NB4 (cell line): ENCODE data around the gene RABEP1.
"Not testable (repeated sequence)": the region's sequence is repeated elsewhere in the genome, so short reads cannot be mapped to it uniquely, and the experiment has no call there.

Experiments used
- DNase-seq: peaks from one replicate; pipeline ENCODE4 v3.0.0; 2010; ENCODE audit warnings: low read depth
- H3K4me3 ChIP-seq: one replicate; pipeline ENCODE4 v1.5.1; 2011; ENCODE audit warnings: mild to moderate bottlenecking, low read depth, low read length, moderate library complexity
- CTCF ChIP-seq: IDR thresholded peaks from one replicate; pipeline ENCODE4 v1.5.1; 2012; ENCODE audit warnings: low read depth, low read length
- MAX ChIP-seq: IDR thresholded peaks from 2 replicates; pipeline ENCODE4 v1.6.1; 2011; ENCODE audit warnings: low read depth, low read length
- MYC ChIP-seq: IDR thresholded peaks from 2 replicates; pipeline ENCODE4 v1.6.1; 2011; ENCODE audit warnings: low read depth, low read length
- POLR2A ChIP-seq: IDR thresholded peaks from 2 replicates; pipeline ENCODE4 v1.6.1; 2011; ENCODE audit warnings: mild to moderate bottlenecking; ENCODE audit not compliant: insufficient read length; ENCODE audit errors: extremely low read depth

RABEP1 gene

GRCh38 chr17:5281814-5282641 is at the start of gene RABEP1:
RABEP1 (plus strand) TSS chr17:5282284; CDS start chr17:5282487, 203 bp downstream.
- peak; percentile 89 for DNase-seq
- H3K4me3 ChIP-seq = peak within 1 kb of the TSS; percentile 91

GRCh38 chr17:5233492-5233891 is 48.6 kb upstream of the RABEP1 start:
- H3K4me3 ChIP-seq, DNase-seq: not testable (repeated sequence)

More at GRCh38 chr17:5281814-5282641, at the start of gene RABEP1:
- TF ChIP-seq POLR2A = peak; percentile 70
- no peak for TF ChIP-seq MYC
- peak; percentile 59; the same call in 1 of the 2 replicates for TF ChIP-seq MAX

DNA sequence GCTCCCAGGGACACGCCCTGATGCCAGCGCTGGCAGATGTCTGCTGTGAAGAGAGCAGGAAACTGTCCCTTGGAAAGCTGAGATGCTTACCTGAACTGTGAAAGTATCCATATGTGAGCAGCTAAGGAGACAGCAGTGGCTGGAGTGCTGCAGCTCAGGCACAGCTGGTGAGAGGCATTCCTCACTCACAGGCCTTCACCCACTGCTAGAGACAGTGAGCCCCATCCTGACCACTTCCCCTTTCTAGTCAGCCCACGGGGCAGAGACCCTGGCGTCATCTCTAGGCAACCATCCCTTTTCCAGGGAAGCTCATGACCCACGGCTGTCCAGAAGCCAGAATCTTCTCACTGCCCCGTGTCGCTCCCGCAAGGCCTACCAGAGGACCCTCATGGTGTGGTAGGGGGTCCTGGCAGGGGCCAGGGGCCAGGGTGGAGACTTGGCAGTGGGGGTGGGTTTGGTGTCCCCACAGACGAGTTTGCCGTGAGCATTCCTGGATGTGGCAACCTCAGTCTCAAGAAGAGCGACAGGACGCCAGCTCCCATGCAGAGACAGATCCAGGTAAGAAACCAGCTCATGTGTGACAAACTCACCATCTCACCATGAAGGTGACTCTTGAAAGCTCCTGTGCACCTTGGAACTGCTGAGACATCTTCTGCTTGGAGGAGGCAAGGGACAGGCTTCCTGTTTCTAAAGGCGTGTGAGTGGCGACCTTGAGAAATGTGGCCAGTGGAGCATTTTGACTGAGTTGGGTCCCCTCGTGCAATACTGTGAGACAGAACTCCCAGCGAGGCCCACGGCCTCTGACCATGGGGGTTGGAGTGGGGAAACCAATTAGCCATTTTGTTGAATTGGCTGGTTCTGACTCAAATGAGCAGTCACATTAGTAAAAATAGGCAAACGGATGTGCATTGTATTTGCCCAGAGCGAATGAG is 47.2 kb upstream of the RABEP1 start, which contains the start of gene SCIMP:
Gene SCIMP (minus strand): TSS at position 216 of the 932 bp plus-strand sequence. CDS start 105 bp downstream, at position 111.
- DNase-seq = peak; percentile 77
- no peak within 1 kb of the TSS for H3K4me3 ChIP-seq
- TF ChIP-seq MYC (no peak), CTCF (no peak), MAX (no peak)

DNA sequence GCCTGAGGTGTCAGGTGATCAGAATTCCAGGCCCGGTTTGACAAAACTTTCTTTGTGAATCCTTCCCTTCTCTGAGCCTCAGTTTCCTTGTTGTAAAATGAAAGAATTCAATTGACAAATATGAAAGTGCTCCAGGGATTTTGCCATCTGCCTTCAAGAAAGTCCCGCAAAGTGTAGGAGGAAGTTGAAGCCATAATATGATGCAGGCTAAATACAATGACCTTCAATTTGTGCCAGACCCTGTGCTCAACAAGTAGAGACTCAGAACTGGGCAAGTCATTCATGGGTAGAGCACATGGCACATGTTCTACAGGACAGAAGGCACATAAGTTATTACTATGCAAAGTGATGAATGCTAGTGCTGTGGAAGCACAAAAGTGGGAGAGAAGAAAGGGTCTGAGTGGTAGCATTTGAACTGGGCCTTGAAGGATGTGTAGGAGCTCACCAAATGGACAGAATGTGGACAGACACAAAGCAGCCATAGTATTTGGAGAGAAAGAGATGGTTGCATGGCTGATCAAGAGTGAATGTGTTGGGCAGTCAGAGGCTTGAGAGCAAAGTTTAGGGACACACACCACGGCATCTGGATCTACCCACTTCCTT is 45.0 kb upstream of the RABEP1 start:
- DNase-seq = no peak
- no peak for TF ChIP-seq MYC
- peak; percentile 59; the same call in 1 of the 2 replicates for TF ChIP-seq MAX
- no peak overlapping the region for H3K4me3 ChIP-seq

GRCh38 chr17:5237541-5238016 is 44.5 kb upstream of the RABEP1 start:
- H3K4me3 ChIP-seq = no peak overlapping the region
- DNase-seq = peak; percentile 83
- TF ChIP-seq MYC (no peak), CTCF (peak; percentile 57), POLR2A (no peak), MAX (no peak; the same call in 1 of the 2 replicates)

DNA sequence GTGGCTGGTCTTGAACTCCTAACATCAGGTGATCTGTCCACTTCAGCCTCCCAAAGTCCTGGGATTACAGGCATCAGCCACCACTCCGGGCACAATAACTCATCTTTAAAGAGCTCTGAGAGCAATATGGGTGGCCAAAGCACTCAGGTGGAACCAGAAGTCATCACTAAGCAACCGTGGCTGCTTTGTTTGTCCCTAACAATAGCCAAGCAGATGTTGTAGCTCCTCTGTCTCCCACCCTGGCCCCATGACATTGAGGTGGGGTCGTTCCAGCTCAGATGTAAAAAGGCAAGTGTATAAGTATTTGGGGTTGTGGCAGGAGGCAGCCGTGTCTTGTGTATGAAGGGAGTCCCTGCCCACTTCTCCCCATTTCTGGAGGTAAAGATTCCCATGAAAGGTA is 43.8 kb upstream of the RABEP1 start:
- H3K4me3 ChIP-seq = no peak overlapping the region
- no peak for TF ChIP-seq POLR2A
- no peak for TF ChIP-seq MYC
- TF ChIP-seq MAX = no peak
- DNase-seq = no peak

GRCh38 chr17:5239769-5240168 is 42.3 kb upstream of the RABEP1 start:
- not testable (repeated sequence) for H3K4me3 ChIP-seq, DNase-seq
